ENCODE data around the gene ALDOB.

The ALDOB gene

GRCh38 chr9:101381833-101382342, 53.7 kb downstream of the ALDOB start:
- no peak for DNase-seq

GRCh38 chr9:101381118-101381517, 54.5 kb downstream of the ALDOB start:
- DNase-seq: no peak

GRCh38 chr9:101380295-101380694, 55.3 kb downstream of the ALDOB start:
- no peak for DNase-seq

- no peak for DNase-seq
Observed at GRCh38 chr9:101376111-101376848, 59.3 kb downstream of the ALDOB start.

GRCh38 chr9:101375546-101375945, 60.0 kb downstream of the ALDOB start:
- no peak for DNase-seq

- no peak for DNase-seq
Observed at GRCh38 chr9:101372327-101373118, 63.1 kb downstream of the ALDOB start.

- no peak for DNase-seq
Observed at GRCh38 chr9:101371813-101372212, 63.8 kb downstream of the ALDOB start.
